Panc1 (cell line): ENCODE measurements around the gene PAH.

Experiments used
- CTCF ChIP-seq: fragments of 450-650 bp; IDR thresholded peaks from 2 replicates; pipeline ENCODE4 v1.5.1; 2017; ENCODE audit warnings: mild to moderate bottlenecking
- REST ChIP-seq, 2 experiments: IDR thresholded peaks; 2 replicates each; pipeline ENCODE4 v1.6.1; 2011 to 2012; ENCODE audit warnings: low read depth in 2 of 2, control low read depth in 1 of 2, low read length in 1 of 2, mild to moderate bottlenecking in 1 of 2, moderate library complexity in 1 of 2; ENCODE audit not compliant: insufficient read depth in 1 of 2
- SIN3A ChIP-seq: IDR thresholded peaks from 2 replicates; pipeline ENCODE4 v1.6.1; 2012; ENCODE audit warnings: low read depth, mild to moderate bottlenecking, low read length, moderate library complexity, borderline replicate concordance; ENCODE audit not compliant: insufficient read depth

GRCh38 chr12:102808412-102808811 is 108.6 kb downstream of the PAH start:
- no peak for TF ChIP-seq CTCF
- no peak for TF ChIP-seq SIN3A
- TF ChIP-seq REST (IDR thresholded peaks at IDR 0.05; ENCODE audit: insufficient read depth in 1 of 2, low read depth in 2 of 2, low read length in 1 of 2) = no peak
